ENCODE data around the gene ST3GAL3.

ST3GAL3 gene

GRCh38 chr1:43789604-43790550 lies 82.5 kb downstream of the ST3GAL3 start:
- no peak for DNase-seq

- DNase-seq: no peak
These were observed 83.9 kb downstream of the ST3GAL3 start for GRCh38 chr1:43791243-43791642.

- no peak for DNase-seq
These were observed 88.8 kb downstream of the ST3GAL3 start for GRCh38 chr1:43796111-43796581.

DNA sequence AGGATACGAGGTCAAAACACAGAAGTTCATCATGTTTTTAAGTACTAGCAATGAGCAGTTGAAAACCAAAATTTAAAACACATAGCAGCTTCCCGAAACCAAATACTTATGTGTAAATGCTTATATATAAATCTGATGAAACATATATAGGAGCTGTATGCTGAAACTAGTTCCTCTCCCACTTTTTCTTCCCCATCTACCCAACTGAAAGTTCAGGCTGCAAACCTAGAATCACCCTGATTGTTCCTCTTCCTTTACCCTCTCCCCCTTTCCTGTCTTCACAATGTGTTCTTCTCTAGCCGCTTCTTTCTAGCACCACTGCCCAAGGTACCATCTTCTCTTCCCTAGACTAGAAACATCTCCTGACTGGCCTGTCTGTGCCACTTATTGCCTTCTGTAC lies 90.6 kb downstream of the ST3GAL3 start:
- no peak for DNase-seq

- DNase-seq: no peak
These were observed 92.6 kb downstream of the ST3GAL3 start for GRCh38 chr1:43799656-43800635.

DNA sequence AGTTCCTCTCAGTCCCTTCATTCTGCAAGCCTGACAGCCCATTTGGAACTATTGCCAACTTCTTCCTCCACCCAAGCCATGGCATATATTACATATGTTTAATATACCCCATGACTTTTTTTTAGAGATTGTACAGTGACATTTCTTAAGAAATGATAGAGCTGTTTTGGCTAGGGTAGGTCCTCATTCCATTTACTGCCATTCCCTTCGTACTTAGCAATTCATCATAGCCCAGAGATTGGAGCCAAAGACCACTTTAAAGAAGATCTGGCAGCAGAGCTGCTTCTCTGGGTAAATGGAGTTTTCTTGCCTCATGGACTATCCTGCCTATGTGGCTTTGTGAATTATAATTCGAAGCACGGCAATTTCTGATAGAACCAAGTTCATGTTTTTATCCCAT lies 93.4 kb downstream of the ST3GAL3 start:
- DNase-seq: no peak

GRCh38 chr1:43801203-43801602 lies 93.9 kb downstream of the ST3GAL3 start:
- no peak for DNase-seq

DNA sequence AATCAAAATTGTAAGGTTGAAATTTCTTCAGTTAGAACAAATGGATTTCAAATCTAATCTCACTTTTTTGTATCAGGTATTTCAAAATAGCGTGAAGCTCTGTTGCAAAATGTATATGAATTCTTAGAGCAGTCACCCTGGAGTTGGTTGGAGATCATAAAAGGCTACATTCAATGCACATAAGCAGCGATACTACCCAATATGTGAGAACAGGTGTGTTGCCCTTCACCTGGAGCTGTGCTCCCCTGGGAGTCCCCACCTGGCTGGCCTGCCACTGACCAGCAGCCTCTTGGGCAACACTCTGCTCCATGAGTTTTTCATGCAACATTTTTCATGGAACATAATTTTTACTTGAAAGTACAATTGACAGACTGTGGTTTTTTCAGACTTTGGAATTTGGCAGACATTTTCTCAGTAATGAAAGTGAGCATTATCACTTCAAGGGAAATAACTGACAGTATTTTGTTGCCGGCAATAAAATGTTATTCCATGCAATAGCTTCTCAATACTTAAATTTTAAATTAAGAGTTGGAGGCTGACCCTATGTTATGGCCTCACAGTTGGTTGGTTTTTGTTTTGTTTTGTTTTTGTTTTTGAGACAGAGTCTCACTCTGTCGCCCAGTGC lies 95.1 kb downstream of the ST3GAL3 start:
- DNase-seq: no peak

- DNase-seq: no peak
These were observed 95.8 kb downstream of the ST3GAL3 start for GRCh38 chr1:43803105-43803504.

DNA sequence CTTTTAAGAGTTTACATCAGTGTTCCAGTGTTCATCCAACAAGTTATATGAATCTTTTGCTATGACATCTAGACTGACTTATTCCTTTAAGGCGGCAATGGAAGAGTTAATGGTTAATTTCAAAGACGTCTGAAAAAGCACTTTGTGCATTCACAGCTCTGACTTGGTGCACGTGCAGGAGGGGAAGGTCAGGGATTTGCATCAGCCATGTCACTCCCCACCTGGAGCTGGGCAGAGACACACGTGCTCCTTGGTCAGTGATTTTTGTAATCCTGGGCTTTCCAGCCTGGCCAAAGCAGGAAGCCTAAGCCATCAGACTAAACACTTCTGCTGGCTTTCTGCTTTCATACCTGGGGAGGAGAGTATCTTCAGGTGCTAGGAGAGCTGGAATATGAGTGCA lies 96.3 kb downstream of the ST3GAL3 start:
- DNase-seq: no peak

DNA sequence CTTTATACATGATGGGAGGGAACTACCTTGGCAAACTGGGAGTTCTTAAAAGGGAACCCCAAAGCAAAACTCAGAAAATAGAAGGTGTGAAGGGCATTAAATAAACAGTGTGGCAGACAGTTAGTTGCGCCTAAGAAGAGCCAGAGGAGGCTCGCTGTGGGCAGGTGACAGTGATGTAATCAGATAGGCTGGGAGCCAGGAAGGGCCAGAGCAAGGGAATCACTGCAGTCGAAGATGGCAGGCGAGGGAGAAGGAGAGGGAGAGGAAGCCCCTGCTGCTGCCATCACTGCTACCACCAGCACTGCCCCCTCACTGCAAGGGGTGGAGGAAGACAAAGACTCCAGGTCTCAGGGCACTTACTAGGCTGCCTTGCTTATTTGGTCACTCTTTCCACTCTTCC lies 97.2 kb downstream of the ST3GAL3 start:
- DNase-seq: no peak

DNA sequence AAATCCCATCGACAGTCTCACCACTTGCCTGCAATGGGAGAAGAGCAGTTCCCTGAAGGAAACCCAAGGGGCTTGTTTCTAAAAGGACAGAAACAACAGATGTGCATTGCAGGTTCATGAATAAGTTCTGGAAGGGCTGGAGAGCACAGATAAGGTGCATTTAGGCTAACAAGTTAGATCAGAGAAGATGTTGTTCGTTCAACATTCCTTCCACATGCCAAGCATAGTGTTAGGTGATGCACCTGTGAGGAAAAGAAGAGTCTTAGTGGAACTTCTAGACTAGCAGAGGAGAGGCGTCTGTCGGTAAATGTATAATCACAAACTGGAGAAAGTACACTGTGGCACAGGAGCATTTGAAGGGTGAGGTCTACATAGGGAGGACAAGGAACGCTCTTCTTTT lies 98.0 kb downstream of the ST3GAL3 start:
- DNase-seq: no peak

DNA sequence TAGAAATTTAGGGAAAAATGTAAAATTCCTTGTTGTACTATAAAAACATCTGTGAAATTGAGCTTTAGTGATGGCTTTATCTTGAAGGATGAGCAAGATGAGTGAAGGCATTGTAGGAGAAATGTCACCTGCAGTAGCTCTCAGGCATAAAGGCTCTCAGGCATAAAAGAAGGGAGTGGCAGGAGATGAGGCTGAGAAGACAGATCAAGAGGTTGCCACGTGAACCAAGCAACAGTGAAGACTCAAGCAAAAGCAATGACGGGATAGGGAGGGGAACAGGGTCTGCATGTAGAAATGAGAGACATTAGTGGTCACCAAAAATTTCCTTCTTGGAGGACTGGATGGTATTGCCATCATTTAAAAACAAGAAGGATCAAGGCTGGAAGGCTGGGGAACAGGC lies 98.8 kb downstream of the ST3GAL3 start:
- DNase-seq: no peak

- DNase-seq: no peak
These were observed 101.8 kb downstream of the ST3GAL3 start for GRCh38 chr1:43809097-43809673.

- no peak for DNase-seq
These were observed 105.2 kb downstream of the ST3GAL3 start for GRCh38 chr1:43812579-43812978.

DNA sequence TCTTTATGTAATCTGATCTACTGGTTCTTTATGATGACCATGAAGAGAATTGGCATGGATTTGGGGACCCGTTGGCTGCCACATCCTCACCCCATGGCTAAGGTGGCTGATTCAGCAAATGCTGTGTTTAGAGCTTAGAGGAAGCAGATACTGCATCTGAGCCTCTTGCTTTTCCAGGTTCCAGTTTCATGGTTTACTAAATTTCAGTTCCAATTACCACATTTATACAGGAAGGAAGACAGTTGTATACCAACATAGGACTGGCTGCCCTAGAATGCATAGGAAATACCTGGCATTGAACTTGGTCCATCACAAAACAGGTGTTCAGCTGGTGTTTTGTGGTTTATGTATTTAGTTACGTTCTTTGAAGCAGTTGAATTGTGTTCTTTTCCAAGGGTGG lies 107.1 kb downstream of the ST3GAL3 start:
- DNase-seq: no peak

DNA sequence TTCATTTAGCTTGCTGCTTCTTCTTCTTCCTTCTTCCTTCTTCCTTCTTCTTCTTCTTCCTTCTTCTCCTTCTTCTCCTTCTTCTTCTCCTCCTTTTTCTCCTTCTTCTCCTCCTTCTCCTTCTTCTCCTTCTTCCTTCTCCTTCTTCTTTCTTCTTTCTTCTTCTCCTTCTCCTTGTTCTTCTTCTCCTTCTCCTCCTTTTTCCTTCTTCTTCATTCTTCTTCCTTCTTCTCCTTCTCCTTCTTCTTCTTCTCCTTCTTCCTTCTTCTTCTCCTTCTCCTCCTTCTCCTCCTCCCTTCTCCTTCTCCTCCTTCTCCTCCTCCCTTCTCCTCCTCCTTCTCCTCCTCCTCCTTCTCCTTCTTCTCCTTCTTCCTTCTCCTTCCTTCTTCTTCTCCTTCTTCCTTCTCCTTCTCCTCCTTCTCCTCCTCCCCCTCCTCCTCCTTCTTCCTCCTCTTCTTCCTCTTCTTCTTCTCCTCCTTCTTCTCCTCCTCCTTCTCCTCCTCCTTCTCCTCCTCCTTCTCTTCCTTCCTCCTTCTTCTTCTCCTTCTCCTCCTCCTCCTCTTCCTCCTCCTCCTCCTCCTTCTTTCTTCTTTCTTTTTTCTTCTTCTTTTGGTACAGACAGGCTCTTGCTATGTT lies 110.1 kb downstream of the ST3GAL3 start:
- DNase-seq: no peak

- no peak for DNase-seq
These were observed 111.4 kb downstream of the ST3GAL3 start for GRCh38 chr1:43818691-43819090.

- DNase-seq: no peak
These were observed 112.0 kb downstream of the ST3GAL3 start for GRCh38 chr1:43819357-43819756.

DNA sequence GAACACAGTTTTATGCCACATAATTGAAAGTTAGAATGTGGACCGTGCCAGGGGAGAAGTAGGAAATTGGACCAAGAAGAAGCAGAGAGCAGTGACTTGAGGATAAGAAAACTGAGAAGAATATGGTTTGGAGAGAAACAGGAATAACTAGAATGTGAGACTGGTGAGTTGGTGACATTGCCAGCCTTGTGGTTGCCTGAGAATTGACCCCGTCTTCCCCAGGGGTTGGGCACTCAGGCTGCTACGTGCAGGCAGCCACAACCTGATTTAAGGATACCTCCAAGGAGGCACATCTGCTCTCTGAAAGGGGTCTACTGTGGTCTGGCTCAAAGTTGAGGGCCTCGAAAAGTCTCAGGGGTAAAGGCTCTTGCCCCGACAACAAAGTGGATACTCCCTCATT lies 114.1 kb downstream of the ST3GAL3 start:
- no peak for DNase-seq

- no peak for DNase-seq
These were observed 114.8 kb downstream of the ST3GAL3 start for GRCh38 chr1:43822040-43822690.

GRCh38 chr1:43824795-43825194 lies 117.5 kb downstream of the ST3GAL3 start:
- DNase-seq: no peak

Data from cortex of kidney (tissue), 1 donor.